ENCODE data around the gene ABCD2.
"Not testable (repeated sequence)": the region's sequence is repeated elsewhere in the genome, so short reads cannot be mapped to it uniquely, and the experiment has no call there.

ABCD2 gene

DNA sequence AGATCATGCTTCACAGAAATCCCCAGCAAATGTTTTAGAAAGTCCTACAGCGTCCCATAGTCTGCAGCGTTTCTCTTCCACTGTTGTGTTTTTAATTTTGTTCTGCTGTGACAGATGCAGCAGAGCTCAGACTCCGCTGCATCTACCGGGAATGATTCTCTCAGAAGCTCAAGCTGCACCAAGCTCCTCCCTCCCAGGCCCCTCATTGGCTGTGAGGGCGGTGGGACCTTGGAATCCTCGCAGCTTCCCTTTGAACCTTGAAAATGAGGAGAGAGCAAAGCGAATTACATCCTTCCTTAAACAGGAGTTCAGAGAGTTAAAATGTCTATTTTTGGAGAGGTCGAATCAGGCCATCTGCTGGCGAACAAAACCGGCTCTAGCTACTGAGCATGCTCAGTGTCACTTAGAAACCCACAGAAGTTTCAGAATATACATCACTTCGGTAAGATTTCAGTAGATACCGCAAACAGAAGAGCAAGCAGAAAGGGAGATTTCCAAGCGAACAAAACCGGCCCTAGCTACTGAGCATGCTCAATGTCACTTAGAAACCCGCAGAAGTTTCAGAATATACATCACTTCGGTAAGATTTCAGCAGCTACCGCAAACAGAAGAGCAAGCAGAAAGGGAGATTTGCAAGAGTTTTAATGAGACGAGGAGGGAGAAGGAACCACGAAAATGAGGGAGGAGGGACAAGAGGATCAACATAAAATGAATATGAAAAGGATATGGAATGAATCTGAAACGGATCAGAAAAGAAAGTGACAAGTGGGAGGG is at the start of gene ABCD2:
TSS of gene ABCD2 (minus strand) at position 144 of the 774 bp plus-strand sequence. CDS start 188 bp downstream, outside the sequence.
- peak; percentile 52 for DNase-seq (ENCODE audit: low read depth)

DNA sequence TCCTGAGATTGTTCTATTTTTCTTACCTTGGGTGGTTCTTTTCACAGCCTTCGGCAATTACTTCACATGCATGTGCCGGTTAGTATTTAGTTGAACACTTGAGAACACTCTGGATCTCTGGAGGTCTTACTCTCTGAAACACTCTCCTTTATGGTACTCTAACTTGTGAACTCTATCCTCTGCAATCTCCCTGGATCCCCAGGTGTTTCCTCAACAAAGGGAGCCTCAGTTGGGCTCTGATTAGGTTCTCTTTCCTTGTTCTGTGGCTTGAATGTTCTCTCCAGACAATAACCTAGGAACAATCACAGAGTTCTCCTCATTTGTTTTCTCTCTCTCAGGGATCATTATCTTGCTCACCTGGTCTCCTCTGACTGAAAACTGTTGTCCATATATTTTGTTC is 40.5 kb upstream of the ABCD2 start:
- DNase-seq (ENCODE audit: low read depth): no peak

DNA sequence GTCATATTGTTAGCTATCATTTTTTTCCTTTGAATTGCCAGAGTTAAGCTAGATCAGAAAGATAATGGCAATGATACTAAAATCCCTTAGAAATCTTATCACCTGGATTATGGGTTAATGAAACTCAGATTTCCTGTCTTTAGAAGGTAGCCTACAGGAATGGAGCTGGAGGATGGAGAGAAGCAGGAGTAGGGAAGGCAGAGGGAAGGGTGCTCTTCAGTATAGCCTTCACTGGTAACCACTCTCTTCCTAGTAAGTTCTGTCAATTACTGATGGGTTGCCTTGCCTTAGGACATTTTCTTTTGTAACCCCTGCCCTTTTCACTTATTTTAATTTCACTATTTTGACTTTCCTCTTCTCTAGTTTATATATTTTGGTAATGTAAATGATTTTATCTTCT is 27.8 kb upstream of the ABCD2 start:
- DNase-seq (ENCODE audit: low read depth): no peak

- no peak for DNase-seq (ENCODE audit: low read depth)
Observed at GRCh38 chr12:39646963-39647362, 27.4 kb upstream of the ABCD2 start.

DNA sequence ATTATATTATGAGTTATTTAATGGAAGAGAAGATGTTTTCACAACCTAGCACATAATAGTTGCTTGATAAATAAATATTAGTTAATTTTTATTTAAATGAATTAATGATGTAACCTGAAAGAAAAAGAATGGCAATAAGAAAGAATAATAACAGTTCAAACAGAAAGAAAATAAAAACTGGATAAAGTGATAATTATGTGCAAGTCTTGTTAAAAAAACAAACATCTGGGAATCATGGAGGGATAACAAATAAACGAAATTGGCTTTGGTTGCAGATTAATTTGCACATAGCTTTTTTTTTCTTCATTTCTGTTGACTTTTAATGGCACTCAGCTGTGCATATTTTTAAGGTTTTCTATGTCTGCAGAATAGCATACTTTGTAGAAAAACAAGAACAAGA is 23.4 kb upstream of the ABCD2 start:
- no peak for DNase-seq (ENCODE audit: low read depth)

DNA sequence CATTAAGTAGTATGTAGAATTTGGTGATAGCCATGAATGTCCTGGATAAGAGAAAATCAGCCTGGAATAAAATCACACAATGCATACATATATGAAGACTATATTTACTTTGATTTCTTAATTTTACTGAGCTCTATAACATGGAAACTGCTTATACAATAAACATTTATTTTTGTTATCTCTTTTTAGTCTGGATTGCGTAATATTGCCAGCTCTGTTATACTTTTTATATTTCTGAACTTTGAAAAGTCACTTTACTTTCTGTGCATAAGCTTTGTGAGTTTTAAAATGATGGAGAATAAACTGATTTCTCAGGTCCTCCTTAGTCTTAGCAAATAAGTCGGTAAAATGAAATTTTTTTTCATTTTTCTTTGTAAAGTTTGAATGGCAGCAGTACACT is 19.2 kb upstream of the ABCD2 start:
- no peak for DNase-seq (ENCODE audit: low read depth)

GRCh38 chr12:39638178-39638577 is 18.6 kb upstream of the ABCD2 start:
- DNase-seq (ENCODE audit: low read depth): no peak

DNA sequence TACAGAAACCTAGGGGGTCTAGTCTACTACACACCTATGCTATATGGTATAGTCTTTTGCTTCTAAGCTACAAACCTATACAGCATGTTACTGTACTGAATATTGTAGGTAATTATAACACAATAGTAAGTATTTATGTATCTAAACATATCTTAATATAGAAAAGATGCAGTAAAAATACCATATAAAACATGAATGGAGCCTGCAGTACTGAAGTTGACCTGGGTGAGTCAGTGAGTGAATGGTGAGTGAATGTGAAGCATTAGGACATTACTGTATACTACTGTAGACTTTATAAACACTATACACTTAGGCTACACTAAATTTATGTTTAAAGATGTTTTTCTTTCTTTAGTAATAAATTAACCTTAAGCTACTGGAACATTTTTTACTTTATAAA is 13.1 kb upstream of the ABCD2 start:
- no peak for DNase-seq (ENCODE audit: low read depth)

DNA sequence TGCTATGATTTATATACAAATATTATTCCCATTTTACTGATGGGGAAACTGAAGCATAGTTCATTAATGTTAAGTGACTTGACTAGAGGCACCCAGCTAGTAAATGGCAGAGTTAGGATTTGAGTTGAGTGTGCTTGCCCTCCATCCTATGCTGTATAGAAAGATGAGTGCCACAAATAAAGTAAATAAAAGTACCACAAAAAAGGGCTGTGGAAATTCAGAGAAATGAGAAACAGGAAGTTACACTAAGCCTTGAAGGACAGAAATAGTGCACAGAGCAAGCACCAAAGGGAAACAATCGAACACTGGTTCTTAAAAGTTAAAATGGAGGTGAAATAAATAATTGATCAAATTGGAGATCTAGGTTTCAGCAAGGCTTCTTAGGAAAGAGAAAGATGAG is 9.2 kb upstream of the ABCD2 start:
- no peak for DNase-seq (ENCODE audit: low read depth)

- no peak for DNase-seq (ENCODE audit: low read depth)
Observed at GRCh38 chr12:39627914-39628313, 8.3 kb upstream of the ABCD2 start.

DNA sequence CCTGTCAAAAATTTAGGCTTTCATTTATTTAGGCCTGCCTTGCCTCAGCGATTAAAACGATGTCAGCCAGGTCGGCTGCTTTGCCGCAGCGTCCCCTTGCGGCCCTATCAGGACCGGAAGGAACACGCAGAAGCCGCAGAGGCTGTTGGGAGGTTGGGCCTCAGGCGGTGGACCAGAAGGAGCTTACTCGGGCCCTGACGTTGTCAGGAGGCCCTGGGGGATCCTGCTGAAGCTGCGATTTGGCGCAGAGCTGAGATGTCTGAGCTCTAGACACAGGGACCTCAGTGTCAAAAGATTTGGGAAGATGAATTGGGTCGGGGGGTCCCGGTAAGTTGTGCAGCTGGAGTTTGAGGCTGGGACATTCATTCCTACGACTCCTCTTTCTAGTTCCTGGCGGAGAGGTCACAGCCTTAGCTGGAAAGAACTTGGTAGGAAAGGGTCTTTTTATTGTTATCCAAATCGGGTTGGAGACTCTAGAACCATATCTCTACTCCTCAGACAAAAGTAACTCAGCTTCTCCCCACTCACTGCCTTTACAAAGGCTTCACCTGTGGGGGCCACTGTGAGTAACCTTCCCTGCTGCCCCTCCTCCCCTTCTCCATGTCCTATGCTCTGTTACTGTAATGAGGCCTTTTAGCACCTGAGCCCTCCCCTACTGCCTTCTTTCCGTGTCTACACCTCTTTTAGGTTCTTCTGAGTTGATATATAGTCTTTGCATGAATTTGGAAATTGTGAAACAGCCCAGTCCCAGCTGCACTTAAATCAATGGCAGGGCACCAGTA is 6.6 kb upstream of the ABCD2 start:
- no peak for DNase-seq (ENCODE audit: low read depth)

- no peak for DNase-seq (ENCODE audit: low read depth)
Observed at GRCh38 chr12:39623919-39624318, 4.3 kb upstream of the ABCD2 start.

DNA sequence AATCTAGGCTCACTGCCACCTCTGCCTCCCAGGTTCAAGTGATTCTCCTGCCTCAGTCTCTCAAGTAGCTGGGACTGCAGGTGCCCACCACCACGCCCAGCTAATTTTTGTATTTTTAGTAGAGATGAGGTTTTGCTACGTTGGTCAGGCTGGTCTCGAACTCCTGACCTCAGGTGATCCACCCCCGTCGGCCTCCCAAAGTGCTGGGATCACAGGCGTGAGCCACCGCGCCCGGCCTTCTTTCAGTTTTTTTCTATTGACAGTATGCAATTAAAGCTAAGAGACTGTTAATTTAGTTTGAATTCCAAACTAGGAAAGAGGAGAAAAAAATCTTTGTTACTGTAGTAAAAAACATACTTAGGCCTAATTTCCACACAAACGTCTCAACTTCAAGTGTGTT is 3.6 kb upstream of the ABCD2 start:
- DNase-seq (ENCODE audit: low read depth): not testable (repeated sequence)

DNA sequence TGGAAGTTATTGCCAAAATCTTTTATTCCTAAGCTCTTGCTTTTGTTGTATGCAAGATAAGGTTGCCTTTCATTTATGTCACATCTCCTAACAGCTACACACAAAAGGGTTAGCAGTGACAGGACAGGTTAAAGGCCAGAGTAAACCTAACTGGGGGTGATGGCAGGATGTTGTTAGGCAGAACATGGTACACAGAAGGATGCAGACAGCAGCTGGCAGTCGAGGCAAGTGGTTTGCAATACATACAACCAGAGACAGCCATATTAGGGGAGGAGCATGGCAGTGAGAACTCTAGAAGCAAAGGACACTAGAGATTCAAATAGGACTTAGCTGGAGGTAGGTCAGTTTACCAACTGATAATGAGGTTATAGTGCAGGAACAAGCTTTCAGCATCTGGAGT is 2.7 kb upstream of the ABCD2 start:
- no peak for DNase-seq (ENCODE audit: low read depth)

DNA sequence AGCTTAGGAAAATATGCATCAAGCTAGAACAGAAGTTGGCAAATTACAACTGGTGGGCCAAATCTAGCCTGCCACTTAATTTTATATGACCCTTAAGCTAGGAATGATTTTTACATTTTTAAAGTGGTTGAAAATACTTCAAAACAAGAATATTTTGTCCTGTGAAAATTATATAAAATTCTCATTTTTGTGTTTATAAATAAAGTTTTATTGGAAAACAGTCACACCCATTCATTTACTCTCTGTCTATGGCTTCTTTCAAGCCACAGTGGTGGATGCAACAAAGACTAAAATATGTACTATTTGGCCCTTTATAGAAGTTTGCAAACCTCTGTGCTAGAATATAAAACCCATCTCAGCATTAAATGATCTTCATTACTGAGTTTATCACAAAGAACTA is 2.1 kb upstream of the ABCD2 start:
- no peak for DNase-seq (ENCODE audit: low read depth)

- DNase-seq (ENCODE audit: low read depth): peak; percentile 22
Observed at GRCh38 chr12:39620659-39621658, 1.4 kb upstream of the ABCD2 start.

DNA sequence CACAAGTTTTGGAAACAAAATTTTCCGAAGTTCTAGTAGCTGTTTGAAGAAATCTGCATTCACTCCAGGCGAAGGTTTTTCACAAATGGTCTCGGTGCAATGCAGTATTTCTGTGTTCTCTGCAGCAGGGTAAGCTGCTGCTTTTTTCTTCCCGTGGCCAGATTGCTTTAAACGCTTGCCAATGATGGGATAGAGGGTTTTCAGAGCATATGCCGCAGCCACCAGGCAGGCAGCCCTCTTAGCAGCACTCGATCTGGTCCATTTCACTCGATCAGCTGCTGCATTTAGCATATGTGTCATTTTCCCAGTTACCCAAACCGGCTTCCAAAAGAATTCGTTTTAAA is 315 bp downstream of the ABCD2 start:
- DNase-seq (ENCODE audit: low read depth): no peak

GRCh38 chr12:39618701-39619100 is 902 bp downstream of the ABCD2 start:
- DNase-seq (ENCODE audit: low read depth): no peak

DNA sequence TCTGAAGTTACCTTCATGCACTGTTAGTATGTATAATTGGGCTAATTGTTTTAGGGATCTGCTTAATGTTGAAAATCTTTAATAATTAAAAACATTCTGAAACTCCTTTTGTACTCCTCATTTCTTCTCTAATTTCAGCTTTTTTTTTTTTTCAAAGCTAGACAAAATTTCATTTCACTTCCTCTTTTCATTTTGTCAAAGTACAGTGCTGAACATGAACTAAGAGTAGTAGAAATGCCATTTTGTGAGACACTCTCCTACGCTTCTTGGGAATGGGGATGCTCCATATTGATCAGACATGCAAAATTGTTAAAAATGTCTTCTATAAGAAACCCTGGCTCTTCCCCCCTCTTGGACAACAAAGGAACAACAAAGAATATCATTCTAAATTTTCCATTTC is 1.7 kb downstream of the ABCD2 start:
- DNase-seq (ENCODE audit: low read depth): no peak

- no peak for DNase-seq (ENCODE audit: low read depth)
Observed at GRCh38 chr12:39616666-39617065, 2.9 kb downstream of the ABCD2 start.

DNA sequence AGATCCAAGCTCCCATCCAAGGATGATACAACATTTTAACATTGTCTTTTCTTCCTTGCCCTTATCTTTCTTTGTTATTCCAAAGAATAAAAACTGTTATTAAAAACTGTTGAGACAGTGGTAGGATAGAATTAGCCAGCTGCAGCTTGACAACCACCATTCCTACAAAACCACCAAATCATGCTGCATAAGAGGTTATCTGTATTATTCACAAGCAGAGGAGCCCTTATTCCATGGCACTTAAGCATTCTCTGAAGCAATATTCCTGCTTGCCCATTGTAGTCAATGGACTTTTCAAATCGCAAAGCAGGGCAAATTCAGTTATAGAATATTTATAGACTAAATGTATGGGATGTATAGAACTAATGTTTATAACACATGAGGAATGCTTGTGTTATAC is 3.4 kb downstream of the ABCD2 start:
- no peak for DNase-seq (ENCODE audit: low read depth)

- DNase-seq (ENCODE audit: low read depth): no peak
Observed at GRCh38 chr12:39613525-39613924, 6.1 kb downstream of the ABCD2 start.

Measured in activated T-helper 1 cell treated with Interleukin-2 at 50 U/mL for 16 hours (primary cell).